Measurements from ENCODE around the gene OCA2.
"Not testable (repeated sequence)": the region's sequence is repeated elsewhere in the genome, so short reads cannot be mapped to it uniquely, and the experiment has no call there.

OCA2 gene

DNA sequence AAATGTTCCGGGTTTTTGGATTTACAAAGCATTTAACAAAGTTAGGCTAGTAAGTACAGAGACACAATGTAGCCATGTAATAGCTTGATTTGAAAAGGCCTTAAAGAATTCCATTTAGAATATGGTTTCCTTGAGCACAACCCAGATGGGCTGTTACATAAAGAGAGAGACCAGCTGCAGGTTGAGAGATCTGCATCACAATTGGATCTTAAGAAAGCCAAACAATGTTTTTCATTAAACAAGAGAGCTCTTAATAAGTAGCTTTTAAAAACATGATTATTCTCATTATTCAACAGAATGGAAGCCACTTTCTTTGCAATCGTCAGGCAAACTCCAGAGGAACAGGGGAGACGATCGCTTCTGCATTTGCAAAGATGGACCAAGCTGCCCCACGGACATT lies 300.3 kb downstream of the OCA2 start:
- DNase-seq, result no peak

DNA sequence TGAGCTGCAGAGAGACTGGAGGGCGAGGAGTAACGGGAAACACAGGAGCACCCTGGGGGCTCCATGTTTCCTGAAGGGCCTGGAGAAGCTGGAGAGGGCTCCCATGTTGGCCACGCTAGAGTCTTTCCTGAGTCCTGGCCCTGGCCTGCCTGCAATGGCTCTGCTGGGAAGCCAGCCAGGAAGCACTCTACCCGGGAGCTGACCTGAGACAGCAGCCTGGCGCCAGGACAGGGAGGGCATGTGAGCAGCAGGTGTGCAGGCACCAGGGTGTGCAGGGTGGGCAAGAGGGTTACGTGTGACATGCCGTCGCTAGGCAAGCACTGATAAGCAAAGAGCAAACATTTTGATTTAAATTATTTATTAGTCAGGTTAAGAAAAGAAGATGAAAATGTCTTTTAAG lies 301.4 kb downstream of the OCA2 start:
- no peak for DNase-seq

DNA sequence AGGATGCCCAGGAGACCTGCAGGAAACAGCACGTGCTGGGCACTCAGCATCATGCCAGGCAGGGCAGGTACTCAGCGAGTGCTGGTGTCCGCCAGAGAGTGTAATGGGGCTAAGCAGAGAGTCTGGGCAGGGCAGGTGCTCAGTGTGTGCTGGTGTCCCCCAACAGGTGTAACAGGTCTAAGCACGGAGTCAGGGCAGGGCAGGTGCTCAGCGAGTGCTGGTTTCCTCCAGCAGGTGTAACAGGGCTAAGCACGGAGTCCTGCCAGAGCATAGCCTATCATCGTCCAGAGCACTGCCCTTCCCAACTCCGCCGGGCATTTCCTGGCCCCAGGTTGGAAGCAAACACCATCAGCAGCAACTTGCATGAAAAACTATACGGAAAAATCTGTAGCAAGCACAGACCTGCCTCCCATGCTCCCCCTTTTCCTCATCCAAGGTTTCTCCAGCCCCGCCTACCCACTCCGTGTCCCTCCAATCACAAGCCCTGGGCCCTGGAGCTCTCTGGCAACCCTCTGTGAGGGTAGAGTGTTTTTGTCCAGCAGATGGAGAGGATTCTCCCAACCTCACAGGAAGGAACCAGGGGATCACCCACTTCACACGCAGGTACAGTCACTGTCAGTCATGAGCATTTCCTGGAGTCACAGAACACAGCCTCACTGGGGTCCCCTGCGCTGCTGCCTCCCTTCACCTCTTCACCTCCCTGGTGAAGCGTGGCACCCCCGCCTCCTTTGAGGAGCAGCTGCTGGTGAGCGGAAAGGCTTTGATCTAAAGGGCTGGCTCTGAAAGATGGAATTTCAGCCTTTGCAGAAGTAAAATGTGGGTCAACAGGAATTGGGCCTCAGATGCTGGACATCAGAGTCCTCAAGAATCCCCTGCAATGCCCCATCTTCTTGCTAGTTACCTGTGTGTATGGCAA lies 302.5 kb downstream of the OCA2 start:
- DNase-seq, result no peak

DNA sequence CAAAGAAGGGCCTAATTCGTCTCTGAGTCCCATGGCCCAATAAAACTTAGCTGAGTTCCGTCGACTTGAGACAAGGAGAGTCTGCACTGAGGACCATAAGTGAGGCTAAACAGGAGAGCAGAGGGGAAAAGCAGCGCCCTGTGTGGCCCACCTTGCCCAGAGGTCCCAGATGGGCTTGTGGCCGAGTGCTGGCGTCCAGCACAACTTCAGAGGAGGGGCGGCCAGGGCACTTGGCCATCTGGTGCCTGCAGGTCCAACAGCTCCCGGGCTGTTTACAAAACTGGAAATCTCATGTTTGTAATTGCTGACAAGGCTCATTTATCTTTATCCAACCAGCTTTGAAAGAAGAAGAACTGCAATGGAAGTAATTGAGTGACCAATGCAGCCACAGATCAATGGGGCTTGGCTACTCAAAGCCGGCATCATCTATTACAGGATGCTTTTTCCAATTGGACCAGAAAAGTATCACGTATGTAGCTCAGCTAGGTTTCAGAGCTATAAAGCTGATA lies 306.3 kb downstream of the OCA2 start:
- DNase-seq, result no peak

DNA sequence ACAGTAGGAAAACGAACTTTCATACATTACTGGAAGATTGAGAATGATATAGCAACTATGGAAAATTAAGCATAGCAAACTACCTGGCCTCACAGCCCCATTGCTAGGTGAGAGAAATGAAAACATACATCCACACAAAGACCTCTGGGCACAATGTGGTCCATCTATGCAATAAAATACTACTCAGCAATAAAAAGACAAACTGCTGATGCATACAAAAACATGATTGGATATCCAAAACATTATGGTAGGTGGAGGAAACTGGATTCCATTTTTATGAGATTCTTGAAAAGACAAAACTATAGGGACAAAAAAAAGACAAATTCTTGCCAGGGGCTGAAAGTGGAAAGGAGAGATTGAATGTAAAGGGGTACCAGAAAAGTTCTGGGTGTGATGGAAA lies 308.8 kb downstream of the OCA2 start:
- DNase-seq, result no peak

DNA sequence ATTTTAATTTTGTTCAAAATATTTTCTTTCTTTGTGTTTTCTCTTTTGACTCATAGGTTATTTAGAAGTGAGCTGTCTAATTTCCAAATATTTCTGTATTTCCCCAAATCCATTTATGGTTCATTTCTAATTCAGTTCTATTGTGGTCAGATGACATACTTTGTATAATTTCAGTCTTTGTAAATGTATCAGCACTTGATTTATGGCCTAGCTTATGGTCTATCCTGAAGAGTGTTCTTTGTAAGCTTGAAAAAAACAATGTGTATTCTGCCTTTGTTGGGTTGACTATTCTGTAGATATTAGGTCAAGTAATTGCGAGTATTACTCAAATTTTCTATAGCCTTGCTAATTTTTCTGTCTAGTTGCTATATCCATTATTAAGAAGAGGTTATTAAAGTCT lies 311.2 kb downstream of the OCA2 start:
- no peak for DNase-seq

DNA sequence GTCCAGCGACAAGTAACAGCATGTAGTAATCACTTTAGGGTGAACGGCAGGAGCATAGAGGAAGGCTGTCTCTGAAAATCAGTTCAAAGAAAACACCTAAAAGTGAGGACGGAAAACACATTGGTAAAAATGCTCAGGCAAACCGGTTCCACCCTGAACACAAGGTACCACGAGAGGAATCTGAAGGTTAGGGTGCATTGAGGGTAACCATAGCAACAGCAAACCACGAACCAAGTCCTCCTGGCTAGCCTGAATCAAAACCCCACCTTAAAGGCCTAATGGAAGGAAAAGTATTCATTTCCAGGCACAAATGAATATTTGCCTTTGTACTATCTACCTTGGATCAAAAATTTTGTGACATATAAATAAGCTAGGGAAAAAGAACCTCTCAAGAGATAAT lies 315.0 kb downstream of the OCA2 start:
- no peak for DNase-seq

DNA sequence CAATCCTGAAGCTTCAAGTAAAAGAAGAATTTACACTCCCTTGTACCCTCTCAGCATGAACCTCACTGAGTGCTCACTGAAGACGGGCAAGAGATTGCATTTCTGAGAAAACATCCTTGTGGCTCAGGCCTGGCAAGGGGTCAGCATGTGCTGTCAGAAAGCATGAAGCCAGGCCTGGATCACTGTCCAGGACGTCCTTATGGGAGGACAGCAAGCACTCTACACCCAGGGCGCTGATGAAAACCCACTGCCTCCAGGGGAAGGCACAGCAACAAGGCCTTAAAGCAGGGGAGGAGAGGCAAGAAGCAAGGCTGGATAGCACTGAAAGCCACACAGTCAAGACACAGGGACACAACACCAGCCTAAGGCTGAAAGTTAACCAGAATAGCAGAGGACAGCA lies 315.4 kb downstream of the OCA2 start:
- DNase-seq, result no peak

DNA sequence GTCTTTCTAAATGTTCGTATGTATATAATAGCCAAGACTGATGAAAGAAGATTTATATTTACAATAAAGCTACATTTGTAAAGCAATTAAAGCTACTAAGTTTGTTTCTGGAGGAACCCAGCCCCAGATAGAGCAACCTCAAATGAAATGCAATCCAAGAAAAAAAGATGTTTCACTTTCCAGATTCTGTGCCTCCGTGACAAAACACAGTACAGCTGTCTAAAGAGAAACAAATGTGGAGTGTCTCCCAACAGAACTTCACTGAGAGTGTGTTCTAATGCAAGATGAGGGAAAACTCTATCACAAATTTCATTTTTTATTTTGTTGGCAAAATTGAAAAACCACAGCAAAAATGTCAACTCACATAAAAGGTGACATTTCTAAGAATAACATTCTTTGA lies 317.0 kb downstream of the OCA2 start:
- no peak for DNase-seq

DNA sequence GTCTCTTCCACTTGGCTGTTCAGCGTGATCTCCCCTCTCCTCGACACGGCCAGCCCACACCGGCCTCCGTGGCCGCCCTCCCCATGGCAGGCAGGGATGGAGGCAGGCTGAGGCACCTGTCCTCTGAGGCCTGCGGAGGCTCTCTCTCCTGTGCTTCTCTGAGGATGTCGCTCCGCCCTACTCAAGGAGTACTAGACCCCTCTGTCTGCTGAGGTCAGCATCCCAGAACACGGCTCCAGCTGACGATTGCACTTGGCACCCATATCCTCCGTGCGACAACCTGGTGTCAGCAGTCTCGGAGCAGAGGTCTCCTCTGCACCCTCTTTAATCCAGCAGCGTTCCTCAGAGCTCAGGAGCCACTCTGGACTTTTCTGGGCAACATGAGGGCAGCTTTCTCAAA lies 322.6 kb downstream of the OCA2 start:
- DNase-seq, result no peak

DNA sequence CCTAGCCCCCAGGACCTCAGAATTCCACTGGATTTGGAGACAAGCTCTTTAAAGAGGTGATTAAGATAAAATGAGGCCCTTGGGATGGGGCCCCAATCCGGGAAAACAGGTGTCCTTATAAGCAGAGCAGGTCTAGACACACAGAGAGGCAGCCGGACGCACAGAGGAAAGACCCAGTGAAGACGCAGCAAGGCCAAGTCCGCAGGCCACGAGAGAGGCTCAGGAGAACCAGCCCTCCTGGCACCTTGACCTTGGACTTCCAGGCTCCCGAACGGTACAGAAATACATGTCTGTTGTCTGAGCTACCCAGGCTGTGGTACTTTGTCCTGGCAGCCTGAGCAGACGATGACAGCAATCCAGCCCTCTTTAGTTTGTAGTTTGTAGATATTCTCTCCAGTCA lies 324.5 kb downstream of the OCA2 start:
- no peak for DNase-seq

DNA sequence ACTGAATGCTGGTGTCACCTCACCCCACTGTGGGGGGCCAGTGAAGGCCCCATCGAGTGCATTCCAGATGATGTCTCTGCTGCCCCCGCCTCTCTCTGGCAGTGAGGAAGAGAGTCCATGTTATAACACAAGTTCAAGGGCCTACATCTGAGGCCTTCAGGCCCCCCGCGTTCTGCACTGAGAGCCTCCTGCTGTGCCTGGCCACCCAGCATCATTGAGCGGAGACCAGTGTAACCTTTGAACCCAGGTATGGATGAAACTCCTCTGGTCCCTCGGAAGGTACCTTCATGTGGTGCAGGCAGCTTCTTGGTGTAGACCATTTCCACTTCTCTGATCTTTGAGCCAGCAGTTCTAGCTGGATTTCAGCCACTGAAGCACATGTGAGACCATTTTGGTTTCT lies 324.9 kb downstream of the OCA2 start:
- DNase-seq, result no peak

DNA sequence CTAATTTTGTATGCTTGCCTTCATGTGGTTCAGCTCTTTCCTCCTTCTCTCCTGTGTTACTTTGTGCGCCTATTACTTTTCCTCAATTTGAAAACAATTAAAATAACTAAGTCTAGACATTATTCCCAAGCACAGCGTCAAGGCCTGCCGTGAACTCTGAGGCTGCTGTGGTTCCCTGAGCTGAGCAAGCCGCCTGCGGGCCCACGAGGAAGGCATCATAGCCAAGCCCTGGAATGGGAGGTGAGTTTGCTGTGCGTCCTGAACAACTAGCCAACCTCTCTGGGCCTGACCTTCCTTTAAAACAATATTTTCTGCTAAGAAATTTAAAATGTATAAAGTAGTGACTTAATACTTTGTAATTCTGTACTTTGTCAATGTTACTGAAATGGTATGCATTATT lies 327.2 kb downstream of the OCA2 start:
- no peak for DNase-seq

DNA sequence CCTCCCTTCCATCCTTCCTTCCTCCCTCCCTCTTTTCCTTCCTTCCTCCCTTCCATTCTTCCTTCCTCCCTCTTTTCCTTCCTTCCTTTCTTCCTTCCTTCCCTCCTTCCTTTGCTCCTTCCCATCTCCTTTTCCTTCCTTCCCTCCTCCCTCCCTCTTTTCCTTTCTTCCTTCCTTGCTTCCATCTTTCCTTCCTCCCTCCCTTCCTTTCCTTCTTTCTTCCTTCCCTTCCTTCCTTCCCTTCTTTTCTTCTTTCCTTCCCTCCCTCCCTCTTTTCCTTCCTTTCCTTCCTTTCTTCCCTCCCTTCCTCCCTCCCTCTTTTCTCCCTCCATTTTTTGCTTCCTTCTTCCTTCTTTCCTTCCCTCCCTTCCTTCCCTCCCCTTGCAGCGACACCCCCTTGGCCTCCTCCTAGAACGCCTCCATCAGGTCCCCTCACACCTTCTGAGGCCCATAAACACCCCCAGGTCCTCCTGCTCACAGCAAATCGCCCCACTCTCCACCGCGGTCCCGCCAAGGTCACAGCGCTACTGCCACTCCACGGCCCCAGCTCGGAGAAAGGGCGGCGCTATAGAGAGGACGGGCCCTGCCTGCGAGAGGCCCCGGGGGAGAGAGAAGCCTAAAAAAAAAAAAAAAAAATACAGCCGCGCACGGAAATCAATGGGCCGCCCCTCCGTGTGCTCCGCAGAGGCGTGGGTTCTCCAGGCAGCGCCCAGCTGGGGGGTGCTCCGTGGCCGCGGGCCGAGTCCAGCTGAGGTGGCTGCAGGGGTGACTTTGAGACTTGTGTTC lies 328.2 kb downstream of the OCA2 start:
- no peak for DNase-seq

DNA sequence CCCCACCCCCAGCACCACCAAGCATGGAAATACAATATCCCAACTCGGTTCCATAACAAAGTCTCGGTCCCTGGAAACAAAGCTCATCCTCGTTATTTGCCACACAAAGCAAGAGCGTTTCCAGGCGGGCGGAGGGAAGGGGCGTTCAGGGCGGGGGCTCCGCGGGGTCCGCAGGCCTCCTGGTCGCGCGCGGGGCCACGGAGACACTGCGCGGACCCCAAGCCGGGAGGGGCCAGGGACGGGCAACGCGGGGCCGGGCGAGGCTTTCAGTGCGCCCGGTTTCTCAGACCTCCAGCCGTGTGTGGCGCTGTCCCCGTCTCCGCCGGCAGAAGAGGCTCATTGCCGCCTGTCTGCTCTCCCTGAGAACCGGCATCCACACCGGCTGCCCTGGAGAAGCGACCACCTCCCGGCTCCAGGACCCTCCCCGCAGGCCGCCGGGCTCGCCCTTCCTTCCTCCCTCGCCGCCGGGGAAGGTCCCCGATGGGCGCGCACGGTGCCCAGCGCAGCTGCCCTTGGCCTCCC lies 329.0 kb downstream of the OCA2 start:
- DNase-seq, result no peak

DNA sequence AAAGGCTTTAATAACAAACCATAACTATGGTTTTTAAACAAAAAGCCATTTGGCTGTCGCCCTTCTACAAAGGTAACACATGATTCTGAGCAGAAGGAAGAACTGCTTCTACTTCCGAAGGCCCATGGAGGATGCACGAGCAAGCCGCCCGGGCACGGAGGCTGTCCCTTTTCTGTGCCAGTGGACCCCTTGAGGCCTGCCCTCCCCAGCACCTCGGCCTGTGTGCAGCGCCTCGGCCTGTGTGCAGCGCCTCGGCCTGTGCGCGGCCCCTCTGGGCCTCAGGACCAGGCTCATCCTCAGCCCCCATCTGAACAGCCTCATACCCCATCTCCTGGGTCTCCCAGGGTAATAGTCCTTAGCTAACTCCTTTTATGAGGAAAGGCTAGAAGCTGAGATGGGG lies 329.5 kb downstream of the OCA2 start:
- no peak for DNase-seq

DNA sequence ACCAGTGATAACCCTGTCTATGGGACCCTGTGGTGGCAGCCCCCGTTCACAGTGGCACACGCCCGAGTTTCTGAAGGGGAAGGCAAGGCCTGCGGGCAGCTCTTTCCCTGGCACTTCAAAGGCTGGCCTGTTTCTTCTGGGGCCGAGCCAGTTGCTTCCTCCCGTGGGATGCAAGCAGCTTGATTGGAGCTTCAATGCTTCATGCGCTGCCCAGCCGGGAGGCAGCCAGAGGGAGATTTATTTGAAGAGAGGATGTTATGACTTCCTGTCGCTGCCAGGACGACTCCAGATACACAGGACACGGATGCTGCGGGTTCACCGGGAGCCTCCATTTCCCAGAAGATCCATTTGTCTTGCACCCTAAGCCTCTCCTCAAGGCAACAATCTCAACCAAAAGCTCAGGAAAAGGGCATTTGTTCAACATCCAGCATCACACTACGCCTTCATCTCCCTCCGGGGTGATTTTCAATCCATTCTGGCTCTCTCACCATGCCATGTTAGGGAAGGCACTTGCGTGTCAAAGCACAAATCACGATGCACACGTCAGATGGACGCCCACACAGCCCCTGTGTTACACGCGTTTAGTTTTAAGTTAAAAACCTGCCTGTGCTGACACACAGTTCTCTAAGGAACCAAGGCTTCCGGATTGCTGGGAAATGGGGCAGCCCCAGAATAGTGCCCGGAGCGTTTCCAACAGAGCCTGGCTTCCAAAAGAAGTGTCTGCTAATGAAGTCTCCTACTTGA lies 330.2 kb downstream of the OCA2 start:
- DNase-seq, result no peak

DNA sequence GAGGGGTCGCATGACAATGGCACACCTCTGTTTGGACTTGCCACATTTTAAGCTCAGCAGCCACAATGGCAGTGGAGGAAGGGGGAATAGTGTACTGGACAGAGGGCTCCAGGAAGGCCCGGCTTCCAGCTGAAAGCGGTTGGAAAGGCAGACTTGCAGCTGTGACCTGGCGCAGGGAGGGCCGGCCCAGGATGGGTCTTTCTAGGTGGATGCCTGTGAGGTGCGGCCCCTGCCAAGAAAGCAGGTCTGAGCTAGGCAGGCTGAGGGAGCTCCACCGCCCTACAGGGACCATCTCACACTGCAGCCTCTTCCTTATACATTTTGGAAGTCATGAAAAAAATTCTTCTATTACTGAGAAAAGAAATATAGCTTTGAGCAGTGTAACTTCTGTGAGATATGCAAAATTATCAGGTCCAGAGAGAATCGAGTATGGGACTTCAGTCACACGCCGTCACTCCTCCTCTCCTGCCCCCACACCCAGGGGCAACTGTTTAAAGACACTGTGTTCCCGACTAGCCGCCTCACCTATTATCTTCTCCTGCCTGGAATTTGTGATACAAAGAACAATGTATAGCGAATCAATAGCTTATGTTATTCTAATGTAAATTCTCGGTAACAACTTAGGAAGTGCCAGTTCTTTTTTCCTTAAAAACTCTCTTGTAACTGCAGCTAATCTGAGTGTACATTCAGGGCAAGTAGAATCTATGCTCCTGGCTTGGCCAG lies 331.0 kb downstream of the OCA2 start:
- no peak for DNase-seq

DNA sequence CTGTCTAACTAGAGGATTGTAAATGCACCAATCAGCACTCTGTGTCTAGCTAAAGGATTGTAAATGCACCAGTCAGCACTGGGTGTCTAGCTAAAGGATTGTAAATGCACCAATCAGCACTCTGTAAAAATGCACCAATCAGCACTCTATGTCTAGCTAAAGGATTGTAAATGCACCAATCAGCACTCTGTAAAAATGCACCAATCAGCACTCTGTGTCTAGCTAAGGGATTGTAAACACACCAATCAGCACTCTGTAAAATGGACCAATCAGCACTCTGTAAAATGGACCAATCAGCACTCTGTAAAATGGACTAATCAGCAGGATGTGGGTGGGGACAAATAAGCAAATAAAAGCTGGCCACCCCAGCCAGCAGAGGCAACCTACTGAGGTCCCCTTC lies 331.7 kb downstream of the OCA2 start:
- DNase-seq, result not testable (repeated sequence)

DNA sequence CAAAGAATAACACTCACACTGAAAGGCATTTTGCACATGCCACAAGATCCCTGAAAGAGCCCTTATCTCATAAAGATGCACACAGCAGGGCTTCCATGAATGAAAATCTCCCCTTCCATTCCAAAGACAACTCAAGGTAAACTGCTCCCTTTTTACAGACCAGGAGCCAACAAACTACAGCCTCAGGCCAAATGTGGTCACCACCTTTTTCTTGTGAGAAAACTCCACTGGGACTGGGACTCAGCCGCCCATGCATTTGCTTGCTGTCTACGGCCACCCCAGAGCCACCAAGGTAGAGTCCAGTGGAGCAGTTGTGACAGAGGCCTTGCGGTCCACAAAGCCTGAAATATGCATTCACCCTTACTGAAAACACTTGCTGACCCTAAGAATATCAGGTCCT lies 334.8 kb downstream of the OCA2 start:
- no peak for DNase-seq

DNA sequence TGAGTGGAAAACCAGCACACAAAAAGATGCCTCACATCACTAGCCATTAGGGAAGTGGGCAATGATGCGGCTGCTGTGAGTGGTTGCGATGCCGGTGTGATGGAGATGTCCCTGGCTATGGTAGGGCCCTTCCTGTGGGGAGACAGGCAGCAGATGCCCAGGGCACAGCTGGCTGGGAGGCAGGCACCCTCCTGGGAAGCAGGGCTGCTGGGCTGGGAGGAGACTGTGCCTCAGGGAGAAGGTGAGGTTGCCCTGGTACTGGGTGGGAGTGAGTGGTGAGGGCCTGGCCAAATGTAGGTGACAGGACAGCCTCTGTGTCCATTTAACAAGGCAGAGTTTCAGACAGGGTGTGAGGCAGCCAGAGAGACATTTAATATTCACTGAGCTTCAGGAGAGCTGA lies 335.6 kb downstream of the OCA2 start:
- no peak for DNase-seq

DNA sequence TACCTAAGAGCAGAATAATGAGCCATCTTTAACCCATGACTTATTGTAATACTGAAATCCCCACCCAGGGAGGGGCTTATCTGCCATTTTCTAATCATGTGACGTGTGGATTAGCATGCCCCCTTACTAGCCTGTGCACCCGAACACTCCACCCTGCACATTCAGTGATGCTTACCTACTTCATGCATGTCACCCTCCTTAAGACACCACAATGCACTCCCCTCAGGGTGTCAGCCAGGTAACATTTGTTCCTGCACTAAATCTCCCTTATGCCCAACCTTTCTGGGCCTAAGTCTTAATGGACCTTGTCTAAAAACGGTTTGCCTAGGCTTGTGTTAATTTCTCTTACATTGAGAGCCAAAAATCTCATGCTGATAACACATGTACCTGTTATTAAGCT lies 336.6 kb downstream of the OCA2 start:
- DNase-seq, result no peak

DNA sequence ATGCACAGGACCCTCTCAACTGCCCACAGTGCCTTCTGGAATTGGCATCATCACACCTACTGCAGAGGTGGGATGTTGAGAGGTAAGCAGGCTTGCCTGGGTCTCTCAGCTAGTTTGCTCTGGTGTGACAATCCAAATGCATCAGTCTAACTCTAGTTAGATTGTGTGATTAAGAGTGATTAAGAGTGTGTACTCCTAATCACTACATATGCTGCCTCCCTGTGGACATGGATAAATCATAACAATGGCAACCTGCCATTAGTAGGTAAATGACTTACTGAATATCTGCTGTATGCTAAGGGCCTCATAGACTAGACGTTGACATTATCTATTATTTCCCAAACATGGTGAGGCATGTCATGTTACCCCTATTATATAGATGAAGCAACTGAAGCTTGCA lies 342.1 kb downstream of the OCA2 start:
- DNase-seq, result no peak

All from NCI-H446 treated with DMSO at 0.1 percent for 48 hours (cell line).